ENCODE results near the gene RAD51B.

The RAD51B gene

DNA sequence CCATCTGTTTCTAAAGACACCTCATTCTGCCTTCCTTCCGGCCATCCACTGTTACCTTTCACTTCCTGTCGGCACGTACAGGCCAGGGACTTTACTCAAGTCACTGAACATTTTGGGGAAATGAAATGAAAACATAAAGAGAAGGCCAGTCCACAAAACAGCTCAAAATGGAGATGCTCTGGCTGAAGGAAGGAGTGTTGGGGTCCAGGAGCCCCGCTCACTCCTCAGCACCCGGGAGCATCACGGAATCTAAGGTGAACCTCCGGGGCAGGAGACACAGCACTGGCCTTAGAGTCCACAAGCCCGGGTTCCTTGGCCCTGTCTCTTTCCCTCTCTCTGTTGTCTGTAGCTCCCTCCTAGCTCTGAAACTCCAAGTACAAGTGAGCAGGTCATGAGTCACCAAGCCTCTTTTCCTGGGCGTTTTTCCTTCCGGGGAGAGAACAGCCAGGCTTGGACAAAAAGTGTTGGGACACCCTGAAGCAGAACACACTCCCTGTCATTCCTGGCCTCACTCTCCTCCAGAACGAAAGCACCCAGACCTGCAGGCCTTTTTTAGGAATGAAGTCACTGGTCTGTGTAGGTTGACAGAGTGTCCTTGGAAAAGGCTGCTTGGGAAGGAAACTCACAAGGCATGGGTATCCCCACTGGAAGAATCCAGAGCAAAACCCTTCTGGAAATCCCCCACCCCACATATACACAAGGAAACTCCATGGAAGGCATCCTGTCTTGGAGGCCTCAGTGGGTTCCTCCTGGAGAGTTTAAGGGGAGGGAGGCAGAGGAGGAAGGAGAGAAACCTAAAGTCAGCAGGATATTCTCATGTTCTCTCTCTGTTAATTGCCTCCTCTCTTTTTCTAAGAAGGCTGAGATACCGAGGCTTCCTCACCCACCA, 728.0 kb downstream of the RAD51B start:
- DNase-seq = no peak

DNA sequence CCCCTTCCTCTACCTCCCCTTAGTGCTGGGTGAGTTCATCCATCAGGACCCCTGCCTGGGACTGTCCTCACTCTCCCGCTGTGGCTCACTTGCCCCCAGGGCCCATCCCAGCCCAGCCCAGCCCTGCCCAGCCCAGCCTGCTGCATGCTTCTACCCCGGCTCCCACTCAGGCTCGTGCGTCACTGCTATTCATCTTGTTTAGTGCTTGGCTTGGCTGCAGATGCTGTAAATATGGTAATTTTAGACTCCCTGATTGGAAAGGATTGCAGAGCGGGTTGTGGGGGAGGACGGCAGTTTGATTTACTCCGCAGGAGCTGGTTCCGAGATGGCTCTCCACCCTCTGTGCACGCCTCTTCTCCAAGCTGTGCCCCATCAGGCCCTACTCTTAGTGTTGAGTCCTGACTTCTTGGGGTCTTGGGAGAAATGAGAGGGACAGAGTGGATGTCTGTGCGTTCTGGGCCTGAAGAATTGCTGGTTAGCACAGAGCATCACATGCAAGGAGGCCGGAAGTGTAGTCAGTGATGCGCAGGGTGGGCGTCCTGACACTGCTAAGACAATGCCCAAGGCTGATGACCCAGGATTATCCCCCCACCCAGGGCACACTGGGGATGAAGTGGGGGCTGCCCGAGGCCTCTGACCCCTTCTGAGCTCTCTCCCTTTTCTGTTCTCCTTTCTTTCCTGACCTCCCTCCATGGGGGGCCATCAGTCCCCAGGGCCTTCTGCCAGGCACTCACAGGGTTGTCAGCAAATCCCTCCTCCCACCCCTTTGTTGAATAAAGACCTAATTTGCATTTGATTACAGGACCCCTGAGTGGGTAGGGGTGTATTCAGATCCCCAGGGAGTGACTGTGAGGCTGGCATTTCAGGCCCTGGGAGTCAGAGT, 728.9 kb downstream of the RAD51B start:
- no peak for DNase-seq

DNA sequence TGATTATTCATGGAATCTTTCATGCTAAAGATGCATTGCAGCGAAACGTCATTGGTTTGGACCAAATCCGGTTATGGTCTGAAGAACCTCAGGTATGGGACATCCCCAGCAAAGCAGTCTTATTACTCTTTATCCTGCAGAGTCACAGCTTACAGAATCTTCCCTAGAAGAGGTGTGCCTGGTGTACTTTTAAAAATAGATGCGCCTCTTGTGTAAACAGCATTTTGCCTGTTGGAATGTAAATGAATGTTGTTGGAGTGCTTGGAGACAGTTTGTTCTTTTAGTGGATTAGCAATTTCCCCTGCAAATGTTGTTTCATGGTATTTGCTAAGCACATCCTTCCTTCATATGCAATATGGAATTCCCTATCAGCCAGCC, 730.7 kb downstream of the RAD51B start:
- no peak for DNase-seq

DNA sequence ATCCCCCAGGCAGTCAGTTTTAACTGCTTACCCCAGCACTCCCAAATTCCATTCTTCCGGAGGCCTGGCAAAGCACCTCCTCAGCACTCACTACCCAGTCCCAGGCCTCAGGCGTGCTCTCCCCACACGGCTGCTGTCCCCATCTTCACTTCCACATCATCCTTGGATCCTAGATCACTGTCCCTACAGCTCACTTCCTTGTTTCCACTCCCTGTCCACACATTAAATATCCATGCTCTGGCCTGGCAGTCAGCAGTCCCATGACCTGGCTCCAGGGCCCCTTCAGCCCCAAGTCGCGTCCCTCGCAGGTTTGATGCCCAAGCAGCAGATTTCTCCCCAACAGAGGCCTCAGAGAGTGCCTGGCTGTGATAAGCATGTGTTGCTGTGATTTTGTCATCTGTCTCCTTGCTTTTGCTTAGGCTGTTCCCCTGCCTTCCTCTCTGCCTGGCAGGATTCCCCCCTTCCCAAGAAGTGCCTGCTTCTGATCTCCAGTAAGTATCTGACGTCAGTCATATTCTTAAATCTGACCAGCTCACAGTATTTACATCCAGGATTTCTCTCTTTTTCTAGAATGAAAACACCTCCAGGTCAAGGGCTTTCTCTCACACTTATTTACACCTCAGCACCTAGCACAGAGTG, 731.6 kb downstream of the RAD51B start:
- DNase-seq = no peak

DNA sequence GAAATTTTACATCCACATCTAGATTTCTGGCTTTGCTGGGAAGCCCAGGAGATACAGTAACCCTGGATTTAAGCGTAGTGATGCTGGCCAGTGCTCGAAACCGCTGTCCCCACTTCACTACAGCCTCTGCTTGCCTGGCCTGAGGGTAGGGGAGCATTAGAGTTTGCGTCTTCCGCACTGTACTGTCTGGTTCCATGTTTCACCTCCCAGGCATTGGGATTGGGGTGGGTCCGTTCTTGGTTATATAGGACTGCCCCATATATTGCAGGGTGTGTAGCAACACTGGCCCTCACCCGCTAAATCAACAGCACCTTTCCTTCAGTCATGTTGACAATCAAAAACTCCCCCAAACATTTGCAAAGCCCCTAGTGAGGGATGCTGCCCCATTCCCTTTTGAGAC, 732.5 kb downstream of the RAD51B start:
- no peak for DNase-seq

DNA sequence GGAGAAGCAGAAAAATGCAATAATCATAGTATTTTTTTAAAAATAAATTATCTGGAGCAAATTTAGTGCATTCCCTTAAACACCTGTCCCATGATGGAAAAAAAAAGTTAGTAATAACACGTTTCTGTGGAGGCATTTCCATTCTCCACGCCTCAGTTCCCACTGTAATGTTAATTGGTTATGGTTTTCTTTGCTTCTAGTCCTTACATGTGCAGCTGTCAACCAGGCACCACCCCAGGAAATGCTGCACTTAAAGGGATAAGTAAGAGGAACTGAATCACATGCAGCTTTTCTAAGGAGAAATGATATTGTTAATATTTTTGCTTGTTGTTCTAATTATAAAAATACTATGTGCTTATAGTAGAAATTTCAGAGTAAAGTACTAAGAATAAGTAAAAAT, 733.0 kb downstream of the RAD51B start:
- DNase-seq = no peak

DNA sequence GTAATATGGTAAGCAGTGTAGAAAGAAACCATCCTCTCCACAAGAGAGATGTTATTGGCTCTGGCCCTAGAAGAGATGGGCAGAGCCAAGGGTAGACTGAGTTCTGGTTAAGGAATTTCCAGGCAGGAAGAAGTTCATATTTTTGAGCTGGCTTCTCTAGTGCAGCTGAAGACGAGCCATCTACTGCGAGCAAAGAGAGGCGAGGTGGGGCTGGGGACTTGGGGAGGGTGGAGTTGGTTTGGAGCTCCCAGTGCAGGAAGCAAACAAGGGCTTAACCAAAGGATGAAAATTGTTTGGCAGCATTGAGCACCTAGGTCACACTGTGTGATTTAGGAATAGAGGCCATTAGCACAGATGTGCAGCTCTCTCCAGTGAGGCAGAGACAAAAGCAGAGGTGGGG, 733.7 kb downstream of the RAD51B start:
- DNase-seq = no peak

DNA sequence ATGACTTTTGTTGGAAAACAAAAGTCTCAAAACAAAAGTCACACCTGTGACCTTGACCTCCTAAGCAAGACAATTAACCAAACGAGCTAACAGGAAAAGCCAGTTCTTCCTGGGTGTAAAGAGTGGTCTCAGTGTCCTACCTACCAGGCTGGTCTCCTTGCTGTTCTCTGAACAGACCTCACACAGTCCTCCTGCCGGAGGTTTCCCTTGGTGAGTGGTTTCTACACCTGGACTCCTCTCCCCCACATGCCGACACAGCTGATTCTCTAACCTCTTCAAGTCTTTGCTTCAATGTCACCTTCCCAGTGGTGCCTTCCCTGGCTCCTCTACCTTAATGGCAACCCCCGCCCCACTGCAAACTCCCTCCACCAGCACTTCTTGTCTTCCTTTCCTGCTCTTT, 734.7 kb downstream of the RAD51B start:
- no peak for DNase-seq

DNA sequence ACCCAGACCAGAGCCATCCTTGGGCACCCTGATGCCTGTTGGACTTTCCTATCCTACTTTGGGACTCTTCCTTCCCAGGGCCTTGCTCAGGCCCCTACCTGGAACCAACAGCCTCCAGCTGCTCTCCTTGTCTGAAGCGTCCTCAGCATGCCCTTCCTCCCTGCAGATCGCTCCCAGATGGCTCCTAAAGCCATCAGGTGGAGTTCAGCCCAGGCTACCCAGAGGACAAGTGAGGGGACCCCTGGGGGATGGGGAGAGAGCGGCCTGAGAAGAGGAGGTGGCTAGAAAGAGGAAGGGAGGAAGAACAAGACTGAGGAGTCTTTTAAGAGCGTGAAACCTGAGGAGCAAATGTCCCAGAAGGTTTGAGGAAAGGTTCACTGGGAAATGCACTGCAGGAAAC, 736.7 kb downstream of the RAD51B start:
- DNase-seq = no peak

DNA sequence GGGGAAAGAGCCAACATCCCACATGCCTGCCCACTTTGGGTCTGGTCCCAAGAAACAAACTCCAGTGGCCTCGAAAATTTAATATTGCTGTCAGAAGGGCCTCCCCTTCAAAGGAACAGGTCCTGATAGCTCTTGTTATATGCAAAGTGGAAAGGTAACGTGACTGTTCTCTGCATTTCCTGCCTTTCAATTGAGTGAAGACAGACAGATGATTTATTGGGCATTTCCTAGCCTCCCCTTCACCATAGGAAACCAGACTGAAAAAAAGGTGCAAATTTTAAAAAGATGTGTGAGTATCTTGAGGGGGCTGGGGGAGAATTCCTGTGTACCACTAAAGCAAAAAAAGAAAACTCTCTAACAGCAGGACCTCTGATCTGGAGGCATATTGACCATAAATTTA, 738.1 kb downstream of the RAD51B start:
- no peak for DNase-seq

DNA sequence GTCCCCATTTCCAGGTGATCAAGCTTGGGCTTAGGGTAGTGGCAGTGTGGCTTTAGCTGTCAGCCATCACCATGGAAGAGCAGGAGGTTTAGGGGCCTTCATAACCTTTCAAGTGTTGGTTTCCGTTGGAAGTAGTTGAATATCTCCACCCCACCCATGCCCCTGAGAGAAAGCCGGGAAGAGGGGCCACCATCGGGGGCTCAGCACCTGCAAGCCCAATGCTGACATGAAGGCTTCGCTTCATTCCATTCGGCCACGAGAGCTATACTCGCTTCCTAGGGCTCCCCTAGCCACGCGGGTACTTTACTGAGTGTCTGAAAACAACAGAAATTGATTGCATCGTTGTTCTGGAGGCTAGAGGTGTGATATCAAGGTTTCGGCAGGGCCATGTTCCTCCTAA, 738.5 kb downstream of the RAD51B start:
- DNase-seq = no peak

DNA sequence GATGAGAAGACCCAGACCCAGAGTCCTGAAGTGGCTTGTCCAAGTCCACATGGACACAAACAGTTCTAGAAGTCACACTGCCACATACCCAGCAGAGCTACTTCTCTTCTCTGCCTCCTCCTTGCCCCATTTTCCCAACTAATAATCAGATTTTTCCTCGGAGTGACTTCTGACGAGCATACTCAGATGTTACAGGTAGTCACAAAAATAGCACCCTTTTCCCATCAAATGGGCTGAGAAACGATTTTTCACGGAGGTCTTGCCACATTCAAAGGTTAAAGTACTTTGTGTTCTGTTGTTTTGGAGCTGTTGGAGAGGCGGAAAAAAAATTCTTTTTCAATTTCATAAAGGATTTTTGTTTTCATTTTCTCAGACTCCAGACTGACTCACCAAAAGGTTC, 740.4 kb downstream of the RAD51B start:
- no peak for DNase-seq

DNA sequence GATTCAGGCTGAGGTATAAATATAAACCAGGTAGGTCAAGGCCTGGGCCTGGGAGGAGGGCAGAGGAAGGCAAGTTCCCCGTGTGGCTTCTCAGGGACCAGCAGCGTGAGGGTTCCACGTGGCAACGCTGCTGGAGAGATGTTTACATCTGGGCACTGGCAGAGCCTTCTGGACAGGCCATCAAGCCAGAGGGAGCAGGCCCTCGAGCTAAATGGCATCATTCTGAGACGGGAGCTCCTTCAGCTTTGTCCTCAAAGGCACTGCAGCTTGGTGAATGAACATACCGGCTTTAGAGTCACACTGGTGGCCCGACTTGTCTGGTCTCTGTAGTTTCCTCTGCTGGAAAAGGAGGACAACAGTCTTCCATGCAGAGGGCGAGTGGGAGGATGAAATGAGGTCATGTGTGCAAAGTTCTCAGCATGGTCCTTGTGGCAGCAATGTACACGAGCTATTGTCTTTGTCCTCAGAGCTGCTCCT, 742.0 kb downstream of the RAD51B start:
- DNase-seq = no peak

DNA sequence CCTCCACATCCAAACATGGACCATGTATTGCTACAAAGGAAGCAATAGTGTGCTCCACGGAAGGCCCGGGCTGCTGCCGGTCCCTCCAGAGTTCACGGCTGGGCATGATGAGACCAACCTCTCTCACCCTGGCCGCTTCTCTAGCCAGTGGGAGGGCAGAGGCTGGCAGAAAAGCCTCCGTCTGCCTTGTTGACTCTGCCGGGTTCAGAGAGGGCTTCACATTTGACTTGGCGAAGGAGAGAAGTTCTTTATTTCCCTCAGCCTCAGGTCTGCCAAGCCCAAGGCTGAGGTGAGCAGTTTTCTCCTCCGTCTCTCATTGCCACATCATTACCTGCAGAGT, 743.3 kb downstream of the RAD51B start:
- no peak for DNase-seq

DNA sequence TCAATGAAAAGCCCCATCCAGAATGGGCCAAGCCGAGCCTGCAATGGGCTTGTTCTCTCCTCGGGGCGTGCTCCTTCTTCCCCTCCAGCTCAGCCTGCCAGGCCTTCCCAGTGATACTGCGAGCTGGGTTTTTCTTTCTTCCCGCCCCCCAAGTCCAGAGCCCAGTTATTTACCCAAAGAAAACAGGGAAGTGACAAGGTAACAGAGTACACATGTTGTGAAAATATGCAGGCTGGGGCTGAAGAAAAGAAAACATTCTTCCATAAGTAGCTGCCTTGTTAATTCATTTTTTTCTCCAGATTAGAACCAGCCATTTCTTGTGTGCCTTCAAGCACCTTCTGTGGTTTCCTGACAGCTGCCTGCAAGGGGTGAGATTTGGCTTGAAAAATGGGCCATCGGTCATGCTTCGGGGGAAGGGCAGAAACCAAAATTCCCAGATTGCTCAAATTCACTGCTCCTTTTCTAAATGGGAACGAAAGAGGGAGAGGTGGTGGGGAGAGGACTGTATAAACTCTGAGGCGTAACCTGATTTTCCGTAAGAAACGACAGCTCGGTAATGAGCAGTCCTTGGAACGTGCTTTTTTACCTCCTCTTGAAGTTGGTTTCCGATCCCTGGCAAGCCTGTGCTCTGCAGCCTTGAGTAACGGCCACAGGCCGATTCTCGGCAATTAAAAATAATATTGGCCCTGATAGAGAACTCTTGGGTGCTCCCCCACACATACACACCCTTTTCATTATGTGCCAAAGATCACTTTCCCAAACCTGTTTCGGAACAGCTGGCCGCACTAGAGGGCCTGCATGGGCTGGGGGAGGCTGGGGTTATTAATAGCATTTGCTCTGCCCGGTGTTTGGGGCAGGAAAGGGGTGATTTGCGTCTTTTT, 743.9 kb downstream of the RAD51B start:
- DNase-seq = no peak

DNA sequence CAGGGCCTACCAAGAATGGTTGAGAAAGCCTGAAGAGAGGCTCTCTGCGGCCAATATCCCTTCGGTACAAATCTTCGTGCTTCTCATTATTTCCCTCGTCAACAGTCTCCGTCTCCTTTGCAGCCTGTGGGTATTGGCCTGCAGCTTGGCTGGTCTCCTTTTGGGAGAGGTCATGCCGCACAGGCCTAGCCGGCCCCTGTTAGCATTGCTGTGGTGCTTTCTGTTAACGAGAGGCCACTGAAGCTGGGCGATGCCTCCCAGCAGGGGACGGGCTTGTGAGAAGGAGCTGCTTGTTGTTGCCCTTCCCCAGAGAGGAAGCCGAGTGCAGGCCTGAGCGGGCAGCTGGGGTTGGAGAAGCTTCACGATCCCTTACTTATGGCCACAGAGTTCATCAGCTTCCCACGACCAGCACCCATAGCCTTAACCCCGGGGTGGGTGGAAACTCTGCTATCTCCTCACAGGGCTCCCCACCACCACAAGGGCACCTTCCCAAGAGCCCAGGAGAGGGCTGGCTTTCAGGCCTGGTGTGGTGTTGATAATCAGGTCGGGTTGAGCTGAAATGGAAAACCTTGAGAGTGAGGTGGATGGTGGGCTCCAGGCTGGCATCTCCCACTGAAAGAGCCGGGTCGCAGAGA, 744.7 kb downstream of the RAD51B start:
- no peak for DNase-seq

DNA sequence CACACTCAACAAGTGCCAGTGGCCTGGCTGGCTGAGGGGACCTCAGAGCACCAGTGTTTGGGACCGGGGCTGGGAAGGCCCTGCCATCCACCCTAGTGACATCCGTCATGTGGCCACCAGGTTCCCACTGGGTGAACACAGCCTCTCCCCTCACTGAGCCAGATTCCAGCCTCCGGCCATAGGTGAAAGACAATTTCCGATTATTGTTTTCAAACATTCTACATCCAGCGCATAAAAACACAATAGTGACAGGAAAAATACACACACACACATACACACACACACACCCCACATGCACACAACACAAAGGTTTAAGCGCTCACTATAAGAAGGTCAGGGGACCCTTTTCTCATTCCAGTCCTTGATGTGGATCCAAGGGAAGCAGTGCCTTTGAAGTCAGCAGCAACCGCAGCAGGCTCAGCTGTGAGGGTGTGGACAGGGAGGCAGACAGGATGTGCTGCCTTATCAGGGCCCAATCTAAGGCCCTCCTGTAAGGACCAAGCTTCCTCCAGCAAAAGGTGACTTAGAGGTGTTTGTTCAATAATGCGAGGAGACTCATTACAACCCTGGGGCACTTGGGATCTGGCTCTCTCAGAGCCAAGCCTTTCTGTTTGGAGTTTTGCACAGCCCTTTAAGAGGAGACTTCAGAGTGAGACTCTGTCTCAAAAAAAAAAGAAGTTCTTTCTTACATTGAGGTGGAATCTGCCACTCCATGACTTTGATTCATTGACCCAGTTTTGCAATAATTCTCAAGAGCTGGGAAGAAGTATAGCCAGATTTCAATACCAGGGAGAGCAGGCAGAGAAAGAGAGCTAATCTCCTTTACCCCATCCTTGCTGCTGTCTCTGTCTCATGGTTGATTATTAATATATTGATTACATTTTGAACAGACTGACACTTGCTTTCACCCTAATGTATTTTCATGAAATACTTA, 745.5 kb downstream of the RAD51B start:
- no peak for DNase-seq

DNA sequence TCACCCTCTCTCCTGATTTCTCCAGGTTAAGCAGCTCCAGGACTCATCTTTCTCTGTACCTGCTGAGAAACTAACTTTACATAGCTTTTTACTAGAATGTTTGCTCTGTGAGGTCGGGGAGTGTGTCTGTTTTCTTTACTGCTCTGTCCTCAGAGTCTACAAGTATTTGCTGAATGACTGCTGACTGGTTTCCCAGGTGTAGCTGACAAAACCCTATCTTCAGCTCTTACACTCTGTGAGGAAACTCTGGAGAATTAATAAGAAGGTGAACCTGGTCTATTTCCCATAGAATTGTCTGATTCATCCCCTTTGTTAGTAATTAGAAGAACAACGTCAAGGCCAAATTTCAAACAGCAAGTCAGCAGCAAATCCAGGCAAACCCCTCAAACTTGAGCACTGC, 746.5 kb downstream of the RAD51B start:
- DNase-seq = no peak

DNA sequence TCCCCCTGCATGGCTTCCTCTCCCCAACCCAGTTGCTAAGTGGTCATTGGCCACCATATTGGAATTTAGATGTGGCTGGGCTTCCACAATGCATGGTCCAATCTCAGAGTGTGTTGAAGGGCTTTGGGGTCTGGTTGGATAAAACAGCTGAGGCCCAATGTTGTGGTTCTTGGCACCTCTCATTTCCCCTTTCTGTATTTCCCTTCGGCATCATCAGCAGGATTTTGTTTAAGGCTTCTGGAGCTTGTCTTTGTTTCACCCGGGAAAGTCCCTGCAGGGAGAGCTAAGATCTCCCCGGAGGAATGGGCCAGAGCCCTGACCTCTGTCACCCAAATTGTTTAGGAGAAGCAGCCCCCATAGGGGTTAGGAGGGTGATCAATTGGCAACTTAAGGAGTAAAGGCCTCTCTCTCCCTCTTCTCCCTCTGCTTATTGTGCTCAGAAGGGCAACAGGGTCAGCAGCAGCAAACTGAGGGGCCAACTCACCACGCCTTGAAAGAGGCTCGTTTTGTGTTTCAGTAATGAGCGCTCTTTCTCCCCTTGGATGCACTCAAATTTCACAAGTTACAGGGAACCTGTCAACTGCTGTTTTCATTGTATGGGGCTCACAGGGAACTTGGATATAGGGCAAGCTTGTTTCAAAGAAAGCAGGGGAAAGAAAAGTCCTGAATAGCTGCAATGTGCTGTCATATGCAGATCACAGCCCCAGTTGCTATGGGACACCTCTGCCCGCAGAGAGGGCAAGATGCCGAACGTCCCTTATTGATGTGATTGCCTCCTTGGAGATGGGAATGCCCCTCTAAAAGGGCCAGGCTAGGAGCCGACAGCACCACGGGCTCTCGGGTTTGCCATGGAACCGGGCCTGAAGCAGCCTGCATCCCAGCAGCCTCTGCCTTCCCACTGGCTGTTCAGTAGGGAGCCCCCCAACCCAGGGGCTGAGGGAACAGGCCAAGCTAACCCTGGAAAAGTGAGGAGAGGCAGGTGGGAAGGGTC, 749.6 kb downstream of the RAD51B start:
- DNase-seq = no peak

DNA sequence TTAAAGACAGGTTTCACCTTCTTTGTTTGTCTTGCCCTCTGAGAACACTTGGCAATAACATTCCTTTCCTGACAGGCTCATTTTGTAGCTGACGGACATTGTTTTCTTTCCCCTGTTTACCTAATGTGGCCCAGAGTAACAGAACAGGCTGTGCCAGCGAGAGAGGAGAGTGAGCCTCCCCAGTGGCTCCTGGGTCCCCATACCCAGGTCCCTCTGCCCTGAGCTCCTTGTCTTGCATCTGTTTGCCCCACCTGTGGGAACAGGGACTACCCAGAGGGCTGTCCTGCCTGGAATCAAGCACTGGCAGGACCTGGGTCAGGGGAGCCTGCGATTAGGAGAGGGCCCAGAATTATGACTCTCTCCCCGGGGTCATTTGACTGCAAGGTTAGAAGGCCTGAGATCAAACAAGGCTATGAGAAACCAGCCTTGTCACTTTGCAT, 750.4 kb downstream of the RAD51B start:
- DNase-seq = no peak
